HG03378 (cell line): Measurements from ENCODE around the gene EYA2.
"Not testable (repeated sequence)": the region's sequence is repeated elsewhere in the genome, so short reads cannot be mapped to it uniquely, and the experiment has no call there.

ENCODE experiments used
- ATAC-seq: cut with Tn5 transposase; IDR thresholded peaks from one replicate; pipeline ENCODE4 v1.9.1; 2021; ENCODE audit warnings: mild to moderate bottlenecking, moderate library complexity; ENCODE audit not compliant: unreplicated experiment

The EYA2 gene

GRCh38 chr20:46894971-46895905, 595 bp downstream of the EYA2 start:
- no peak for ATAC-seq

GRCh38 chr20:46895906-46896242, 1.2 kb downstream of the EYA2 start:
- ATAC-seq: no peak

- no peak for ATAC-seq
These were observed 2.8 kb downstream of the EYA2 start for GRCh38 chr20:46897328-46897880.

GRCh38 chr20:46898423-46898822, 3.8 kb downstream of the EYA2 start:
- no peak for ATAC-seq

GRCh38 chr20:46899621-46900020, 5.0 kb downstream of the EYA2 start:
- no peak for ATAC-seq

GRCh38 chr20:46900086-46900485, 5.4 kb downstream of the EYA2 start:
- no peak for ATAC-seq

- ATAC-seq: no peak
These were observed 6.2 kb downstream of the EYA2 start for GRCh38 chr20:46900826-46901225.

- no peak for ATAC-seq
These were observed 7.0 kb downstream of the EYA2 start for GRCh38 chr20:46901638-46902037.

- ATAC-seq: no peak
These were observed 8.6 kb downstream of the EYA2 start for GRCh38 chr20:46903256-46903655.

GRCh38 chr20:46903937-46904336, 9.3 kb downstream of the EYA2 start:
- ATAC-seq: no peak

- ATAC-seq: no peak
These were observed 10.9 kb downstream of the EYA2 start for GRCh38 chr20:46905364-46906125.

- ATAC-seq: no peak
These were observed 18.8 kb downstream of the EYA2 start for GRCh38 chr20:46913329-46914044.

- ATAC-seq: no peak
These were observed 20.2 kb downstream of the EYA2 start for GRCh38 chr20:46914789-46915379.

GRCh38 chr20:46915575-46916257, 21.1 kb downstream of the EYA2 start:
- no peak for ATAC-seq

- no peak for ATAC-seq
These were observed 21.6 kb downstream of the EYA2 start for GRCh38 chr20:46916258-46916603.

- no peak for ATAC-seq
These were observed 22.5 kb downstream of the EYA2 start for GRCh38 chr20:46917155-46917554.

GRCh38 chr20:46920114-46920513, 25.5 kb downstream of the EYA2 start:
- ATAC-seq: no peak

GRCh38 chr20:46922841-46923240, 28.2 kb downstream of the EYA2 start:
- not testable (repeated sequence) for ATAC-seq

- ATAC-seq: no peak
These were observed 28.9 kb downstream of the EYA2 start for GRCh38 chr20:46923550-46923949.

- no peak for ATAC-seq
These were observed 34.0 kb downstream of the EYA2 start for GRCh38 chr20:46928580-46929132.
